Kidney (tissue), 14 donors: Measurements from ENCODE around the gene CYBA. TPM values are rescaled to one million over a fixed set of nuclear protein-coding genes. Genes with fewer than 3 reads are reported as not detected.

Source experiments
- DNase-seq, 5 donors: peaks; one replicate each; pipeline ENCODE4 v3.0.0-alpha.2; 2013 to 2020
- FAIRE-seq: peaks from 2 replicates; lab custom pipeline; 2012; peaks lifted over from hg19 to GRCh38; lab: Jason Lieb, UNC
- H3K27ac ChIP-seq, 2 donors: one replicate each; pipeline ENCODE4 v1.7.0; 2013; ENCODE audit warnings: low read depth in 2 of 2, low read length in 2 of 2, inconsistent platforms in 1 of 2
- H3K27me3 ChIP-seq: one replicate; pipeline ENCODE4 v1.7.1; 2013; ENCODE audit warnings: low read length, inconsistent platforms; ENCODE audit not compliant: control insufficient read depth, insufficient read depth
- H3K36me3 ChIP-seq, 3 donors: one replicate each; pipeline versions ENCODE4 v1.7.0 to v1.7.1; 2013; ENCODE audit warnings: low read length in 3 of 3, control low read depth in 1 of 3, inconsistent platforms in 1 of 3; ENCODE audit not compliant: insufficient read depth in 3 of 3, control insufficient read depth in 2 of 3
- H3K4me1 ChIP-seq, 3 donors: one replicate each; pipeline versions ENCODE4 v1.7.0 to v1.7.1; 2013; ENCODE audit warnings: low read length in 3 of 3, inconsistent platforms in 1 of 3, low read depth in 1 of 3; ENCODE audit not compliant: control insufficient read depth in 2 of 3, insufficient read depth in 2 of 3
- H3K4me3 ChIP-seq, 3 donors: one replicate each; pipeline versions ENCODE4 v1.7.0 to v1.8.1; 2013; ENCODE audit warnings: low read length in 3 of 3, control low read depth in 1 of 3, inconsistent platforms in 1 of 3
- H3K9ac ChIP-seq, 3 donors: one replicate each; pipeline versions ENCODE4 v1.7.0 to v1.7.1; 2013; ENCODE audit warnings: low read length in 3 of 3, control low read depth in 1 of 3, inconsistent platforms in 1 of 3
- H3K9me3 ChIP-seq, 3 donors: one replicate each; pipeline versions ENCODE4 v1.7.0 to v1.7.1; 2013; ENCODE audit warnings: low read length in 3 of 3, control low read depth in 1 of 3, inconsistent platforms in 1 of 3; ENCODE audit not compliant: control insufficient read depth in 2 of 3, insufficient read depth in 1 of 3
- intact Hi-C: fragments of 100-400 bp; cut with DNase I; formaldehyde crosslinking; loops from one replicate; pipeline ENCODE4 v1.11.1; 2022
- polyA plus RNA-seq: library from polyadenylated mRNA; stranded (reverse); fragments of 350-450 nt; fragmentation: Illumina TruSeq; extraction: RNeasy Lipid Tissue Mini Kit (QIAGEN cat#74804); gene quantifications from one replicate; pipeline ENCODE4 v1.2.3, GENCODE V29; 2014; ENCODE audit warnings: low read depth, low replicate concordance; ENCODE audit not compliant: insufficient read depth
- total RNA-seq: library from RNA; stranded (reverse); fragmentation: NEBNext Ultra II Directional; extraction: Animal tissue kit (Norgen Biotek cat#: 25700); gene quantifications from one replicate; pipeline ENCODE4 v1.2.1, GENCODE V29; 2021
- TF ChIP-seq, protein P1 (sequence below): IDR thresholded peaks from 3 replicates; pipeline ENCODE4 v1.5.1; 2012; ENCODE audit warnings: mild to moderate bottlenecking, moderate library complexity, borderline replicate concordance; ENCODE audit not compliant: insufficient read depth; ENCODE audit errors: extremely low read depth
- donor health status: control.
- donor health status: control.
- donor health status: control.
- donor health status: control.
- donor health status: control.
- donor health status: DM: yes; HTN: yes; CAD: no.
- donor health status: Normal renal cell carcinoma (clear cell type).

The CYBA gene
- total and polyA plus RNA-seq, 2 donors from 2014 or later, result 263 to 395 TPM

DNA sequence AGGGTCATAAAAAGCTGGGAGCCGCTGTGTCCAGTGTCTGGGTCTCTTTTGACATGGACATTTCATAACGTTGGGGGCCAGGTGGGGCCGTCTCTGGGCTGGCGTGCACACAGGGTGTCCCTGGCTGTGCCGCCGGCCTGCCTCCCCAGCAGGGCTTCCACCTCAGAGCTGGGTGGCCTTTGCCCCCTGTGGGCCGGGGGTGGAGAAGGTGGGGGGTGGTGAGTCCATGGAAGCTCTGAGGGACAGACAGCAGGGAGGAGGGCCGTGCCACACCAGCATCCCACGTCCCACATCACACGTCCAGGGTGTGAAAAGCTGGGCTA is 36.4 kb upstream of the CYBA start:
- intact Hi-C loops, result no loop called here
- H3K27ac ChIP-seq, result no peak overlapping the region
- H3K27me3 ChIP-seq, result peaks cover 8% of the 10 kb centered on the region
- H3K4me3 ChIP-seq, result no peak overlapping the region
- TF ChIP-seq, protein P1, sequence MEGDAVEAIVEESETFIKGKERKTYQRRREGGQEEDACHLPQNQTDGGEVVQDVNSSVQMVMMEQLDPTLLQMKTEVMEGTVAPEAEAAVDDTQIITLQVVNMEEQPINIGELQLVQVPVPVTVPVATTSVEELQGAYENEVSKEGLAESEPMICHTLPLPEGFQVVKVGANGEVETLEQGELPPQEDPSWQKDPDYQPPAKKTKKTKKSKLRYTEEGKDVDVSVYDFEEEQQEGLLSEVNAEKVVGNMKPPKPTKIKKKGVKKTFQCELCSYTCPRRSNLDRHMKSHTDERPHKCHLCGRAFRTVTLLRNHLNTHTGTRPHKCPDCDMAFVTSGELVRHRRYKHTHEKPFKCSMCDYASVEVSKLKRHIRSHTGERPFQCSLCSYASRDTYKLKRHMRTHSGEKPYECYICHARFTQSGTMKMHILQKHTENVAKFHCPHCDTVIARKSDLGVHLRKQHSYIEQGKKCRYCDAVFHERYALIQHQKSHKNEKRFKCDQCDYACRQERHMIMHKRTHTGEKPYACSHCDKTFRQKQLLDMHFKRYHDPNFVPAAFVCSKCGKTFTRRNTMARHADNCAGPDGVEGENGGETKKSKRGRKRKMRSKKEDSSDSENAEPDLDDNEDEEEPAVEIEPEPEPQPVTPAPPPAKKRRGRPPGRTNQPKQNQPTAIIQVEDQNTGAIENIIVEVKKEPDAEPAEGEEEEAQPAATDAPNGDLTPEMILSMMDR, result no peak
- H3K36me3 ChIP-seq, result no peaks in the 10 kb centered on the region
- peaks cover 0 to 4% (median 0%) of the 10 kb centered on the region in 3 donors for H3K4me1 ChIP-seq
- no peak overlapping the region for H3K9ac ChIP-seq
- DNase-seq, result peak in 1 of 5 donors; percentile 64
- no peak for FAIRE-seq
- H3K9me3 ChIP-seq, result no peaks in the 10 kb centered on the region

DNA sequence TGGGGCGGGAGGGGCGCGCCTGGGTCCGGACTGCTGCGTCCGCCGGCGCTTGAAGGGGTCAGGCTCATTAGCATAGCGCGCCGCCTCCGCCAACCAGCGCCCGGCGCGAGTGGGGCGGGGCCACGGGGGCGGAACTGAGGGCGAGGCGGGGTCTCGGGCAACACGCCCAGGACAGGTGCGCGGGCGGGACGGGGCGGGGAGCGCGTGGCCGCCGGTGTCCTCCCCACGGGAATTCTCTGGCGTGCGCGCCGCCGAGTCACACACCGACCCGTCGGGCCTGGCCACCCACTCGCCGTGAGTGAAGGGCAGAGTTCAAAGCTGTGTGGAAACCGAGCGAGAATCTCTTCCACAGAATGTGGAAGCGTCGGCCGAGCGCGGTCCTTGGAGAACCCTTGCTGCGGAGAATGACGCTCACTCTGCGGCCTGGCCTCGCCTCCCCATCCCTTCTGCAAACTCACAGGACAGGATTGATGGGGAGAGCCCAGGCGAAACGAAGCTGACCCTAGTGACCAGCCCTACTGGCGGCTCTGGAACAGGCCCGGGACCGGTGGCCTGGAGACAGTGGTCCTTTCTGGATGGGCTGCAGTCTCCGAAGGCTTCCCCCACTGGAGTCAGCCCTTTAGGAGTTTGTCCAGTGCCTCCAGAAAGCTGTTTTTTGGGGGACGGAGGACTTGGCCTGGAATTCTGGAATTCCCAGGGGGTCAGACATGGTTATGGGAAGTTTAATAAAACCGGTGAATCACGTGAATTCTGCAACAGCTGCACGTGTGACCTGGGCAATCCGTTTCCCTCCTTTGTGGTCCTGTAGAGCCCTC is 35.8 kb upstream of the CYBA start, which contains the start of gene SNAI3:
Gene SNAI3 (minus strand): TSS at position 69 of the 815 bp plus-strand sequence. CDS start 101 bp downstream, outside the sequence.
- Histone ChIP-seq H3K4me3 (peak within 1 kb of the TSS in 2 of 3 donors; percentile 10 to 58), H3K27ac (no peak within 1 kb of the TSS), H3K27me3 (peaks cover 10% of the 10 kb centered on the region), H3K36me3 (no peaks in the 10 kb centered on the region), H3K9me3 (no peaks in the 10 kb centered on the region), H3K9ac (peak within 1 kb of the TSS in 1 of 3 donors; percentile 40), H3K4me1 (peaks cover 0 to 4% (median 0%) of the 10 kb centered on the region in 3 donors)
- intact Hi-C loops, result no loop called here
- TF ChIP-seq, protein P1, result no peak
- DNase-seq (peak; percentile 86 to 94 (median 91)), FAIRE-seq (no peak)

DNA sequence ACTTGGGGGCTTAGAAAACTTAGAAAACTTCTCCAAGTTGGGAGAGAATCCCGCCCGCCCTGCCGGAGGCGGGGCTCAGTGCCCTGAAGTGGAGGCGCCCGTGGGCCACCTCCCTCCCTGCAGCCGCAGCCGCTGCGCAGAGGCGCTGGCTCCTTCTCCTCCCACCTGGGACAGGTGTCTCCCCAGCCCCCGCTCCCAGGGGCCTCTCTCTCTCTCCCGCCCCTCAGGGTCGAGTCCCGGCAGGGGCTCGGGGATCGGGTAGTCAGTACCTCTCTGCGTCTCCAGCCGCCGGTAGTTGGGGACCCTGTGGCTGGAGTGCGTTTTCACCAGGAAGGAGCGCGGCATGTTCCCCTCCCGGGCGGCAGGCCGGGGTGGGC is 35.2 kb upstream of the CYBA start:
- FAIRE-seq, result no peak
- Histone ChIP-seq H3K9ac (peak overlapping the region in 1 of 3 donors; percentile 40), H3K4me1 (peaks cover 0 to 4% (median 0%) of the 10 kb centered on the region in 3 donors), H3K36me3 (no peaks in the 10 kb centered on the region), H3K4me3 (peak overlapping the region in 2 of 3 donors; percentile 10 to 58), H3K9me3 (no peaks in the 10 kb centered on the region), H3K27me3 (peaks cover 11% of the 10 kb centered on the region), H3K27ac (no peak overlapping the region)
- intact Hi-C loops, result no loop called here
- TF ChIP-seq, protein P1, result no peak
- peak in 1 of 5 donors; percentile 84 for DNase-seq
